Fibroblast of villous mesenchyme (primary cell): ENCODE data around the gene KIF2A. TPM values are rescaled to one million over a fixed set of nuclear protein-coding genes. Genes with fewer than 3 reads are reported as not detected.
A peak's percentile ranks its signal among the peaks of the same experiment; 100 is the strongest.

Experiments
- DNase-seq: peaks from one replicate; pipeline ENCODE4 v3.0.0-alpha.2; 2010; ENCODE audit warnings: low read depth
- H3K4me3 ChIP-seq: 2 replicates; pipeline ENCODE4 v1.5.1; 2011; ENCODE audit warnings: low read depth, mild to moderate bottlenecking, low read length
- total RNA-seq: library from RNA; depleted of rRNA; stranded (reverse); fragments of >200 nt; gene quantifications from 2 replicates; pipeline ENCODE4 v1.2.3, GENCODE V29; 2012
- TF ChIP-seq, protein P1 (sequence below): IDR thresholded peaks from 2 replicates; pipeline ENCODE4 v1.5.1; 2012; ENCODE audit warnings: low read depth, mild to moderate bottlenecking, low read length; ENCODE audit not compliant: insufficient read depth

The KIF2A gene
- total RNA-seq, 1 donor: 69.1 TPM

DNA sequence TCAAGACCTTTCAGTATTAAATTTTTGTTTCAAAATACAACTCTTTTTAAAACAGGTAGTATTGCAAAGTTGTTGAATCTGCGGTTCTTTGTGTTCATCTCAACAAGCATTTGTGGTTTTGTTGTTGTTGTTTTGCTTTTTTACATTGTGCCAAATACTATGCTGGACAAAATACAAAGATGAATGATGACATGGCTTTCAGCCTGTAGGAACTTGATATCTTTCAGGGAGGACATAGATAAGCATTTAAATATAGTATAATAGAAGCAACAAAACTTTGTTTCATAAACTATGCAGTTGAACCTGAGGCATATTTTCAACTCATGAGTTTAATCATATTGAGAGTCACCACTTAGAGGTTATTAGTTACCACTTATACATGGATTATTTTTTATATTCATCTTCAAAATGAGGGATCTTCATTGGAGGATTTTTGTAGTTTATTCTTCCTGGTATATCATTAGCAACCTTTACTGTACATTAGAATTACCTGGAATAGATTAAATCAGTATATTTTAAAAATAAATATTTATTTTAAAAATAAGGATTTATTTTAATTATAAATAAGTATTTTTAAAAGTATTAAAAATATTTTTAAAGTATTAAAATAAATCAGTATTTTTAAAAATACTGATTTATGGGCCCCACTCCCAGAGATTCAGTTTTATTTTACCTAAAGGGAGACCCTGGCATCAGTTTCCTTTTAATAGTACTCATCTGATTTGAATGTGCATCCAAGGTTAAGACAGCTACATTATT lies 42.9 kb downstream of the KIF2A start:
- TF ChIP-seq, protein P1, sequence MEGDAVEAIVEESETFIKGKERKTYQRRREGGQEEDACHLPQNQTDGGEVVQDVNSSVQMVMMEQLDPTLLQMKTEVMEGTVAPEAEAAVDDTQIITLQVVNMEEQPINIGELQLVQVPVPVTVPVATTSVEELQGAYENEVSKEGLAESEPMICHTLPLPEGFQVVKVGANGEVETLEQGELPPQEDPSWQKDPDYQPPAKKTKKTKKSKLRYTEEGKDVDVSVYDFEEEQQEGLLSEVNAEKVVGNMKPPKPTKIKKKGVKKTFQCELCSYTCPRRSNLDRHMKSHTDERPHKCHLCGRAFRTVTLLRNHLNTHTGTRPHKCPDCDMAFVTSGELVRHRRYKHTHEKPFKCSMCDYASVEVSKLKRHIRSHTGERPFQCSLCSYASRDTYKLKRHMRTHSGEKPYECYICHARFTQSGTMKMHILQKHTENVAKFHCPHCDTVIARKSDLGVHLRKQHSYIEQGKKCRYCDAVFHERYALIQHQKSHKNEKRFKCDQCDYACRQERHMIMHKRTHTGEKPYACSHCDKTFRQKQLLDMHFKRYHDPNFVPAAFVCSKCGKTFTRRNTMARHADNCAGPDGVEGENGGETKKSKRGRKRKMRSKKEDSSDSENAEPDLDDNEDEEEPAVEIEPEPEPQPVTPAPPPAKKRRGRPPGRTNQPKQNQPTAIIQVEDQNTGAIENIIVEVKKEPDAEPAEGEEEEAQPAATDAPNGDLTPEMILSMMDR: no peak
- no peak overlapping the region for H3K4me3 ChIP-seq
- no peak for DNase-seq

DNA sequence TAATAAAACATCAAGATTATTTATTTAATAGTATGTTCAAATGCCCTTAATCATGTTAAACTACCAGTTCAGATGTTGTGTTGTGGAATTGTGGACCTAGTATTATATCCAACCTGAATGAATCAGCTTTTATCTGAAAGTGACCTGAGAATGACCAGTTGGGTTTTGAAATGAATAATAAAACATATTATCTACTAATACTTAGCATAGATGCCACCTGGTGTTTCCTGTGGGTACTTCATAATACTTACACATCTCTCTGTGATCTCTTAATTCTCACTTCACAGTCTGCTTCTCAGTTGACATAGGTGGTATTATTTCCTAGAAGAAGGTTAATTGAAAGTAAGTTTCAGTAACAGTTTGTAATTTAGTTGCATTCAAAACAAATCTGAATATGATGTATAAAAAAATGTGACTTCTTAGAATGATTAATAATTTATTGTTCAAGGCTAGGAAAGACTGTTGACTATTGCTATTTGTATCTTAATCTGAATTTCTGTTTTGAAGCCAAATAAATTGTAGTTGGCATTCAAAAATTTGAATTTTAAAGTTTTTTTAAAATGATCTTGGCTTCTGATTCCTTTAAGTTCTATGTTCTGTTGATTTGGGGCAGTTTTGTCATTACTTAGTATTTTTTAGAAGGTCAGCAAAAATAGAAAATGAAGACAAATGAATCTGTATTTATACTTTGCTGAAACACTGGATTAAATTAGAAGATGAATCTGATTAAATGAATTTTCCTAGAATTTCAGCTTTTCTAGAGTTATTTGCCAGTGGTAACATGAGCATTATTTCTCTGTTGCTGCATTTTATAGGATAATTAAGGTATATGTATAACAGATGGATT lies 48.2 kb downstream of the KIF2A start:
- TF ChIP-seq, protein P1: peak; percentile 52
- no peak overlapping the region for H3K4me3 ChIP-seq
- DNase-seq: peak; percentile 67

DNA sequence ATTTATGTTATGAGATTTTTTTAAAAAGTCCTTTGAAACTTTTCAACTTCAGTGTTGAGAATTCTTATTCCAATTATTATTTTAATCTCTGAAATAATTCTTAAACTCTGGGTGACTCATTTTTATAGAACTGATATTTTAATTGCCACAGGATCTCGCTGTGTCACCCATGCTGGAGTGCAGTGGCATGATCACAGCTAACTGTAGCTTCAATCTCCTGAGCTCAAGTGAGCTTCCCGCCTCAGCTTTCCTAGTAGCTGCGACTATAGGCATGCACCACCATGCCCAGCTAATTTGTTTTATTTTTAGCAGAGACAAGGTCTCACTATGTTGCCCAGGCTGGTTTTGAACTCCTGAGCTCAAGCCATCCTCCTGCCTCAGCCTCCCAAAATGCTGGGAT lies 56.7 kb downstream of the KIF2A start:
- TF ChIP-seq, protein P1: no peak
- DNase-seq: no peak
- H3K4me3 ChIP-seq: no peak overlapping the region

DNA sequence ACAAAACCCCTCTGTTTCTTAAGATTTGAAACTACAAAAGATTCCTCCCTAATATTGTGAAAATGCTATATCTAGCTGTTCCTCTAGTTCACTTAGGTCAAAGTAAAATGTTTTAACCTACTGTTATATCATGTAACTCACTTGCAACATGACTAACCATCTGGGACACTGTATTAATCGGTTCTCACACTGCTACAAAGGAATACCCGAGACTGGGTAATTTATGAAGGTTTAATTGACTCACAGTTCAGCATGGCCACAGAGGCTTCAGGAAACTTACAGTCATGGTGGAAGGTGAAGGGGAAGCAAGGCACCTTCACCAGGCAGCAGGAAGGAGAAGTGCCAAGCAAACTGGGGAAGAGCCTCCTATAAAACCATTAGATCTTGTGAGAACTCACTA lies 63.0 kb downstream of the KIF2A start:
- DNase-seq: no peak
- H3K4me3 ChIP-seq: no peak overlapping the region
- TF ChIP-seq, protein P1: no peak

DNA sequence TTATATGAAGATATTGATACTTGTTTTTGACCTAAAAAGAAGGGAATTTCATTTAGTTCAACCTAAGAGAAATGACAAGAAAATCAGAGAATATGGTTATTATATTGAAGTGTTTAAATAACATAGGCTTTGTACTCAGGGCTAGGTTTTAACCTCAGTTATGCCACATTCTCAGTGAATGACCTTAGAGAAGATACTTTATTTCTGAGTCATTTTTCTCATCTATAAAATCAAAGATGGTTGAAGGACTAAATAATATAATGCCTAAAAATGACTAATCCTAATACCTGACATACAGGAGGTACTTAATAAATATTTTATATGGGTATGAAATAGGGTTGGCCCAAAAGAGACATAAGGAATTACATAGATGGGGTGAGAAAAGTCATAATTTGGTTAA lies 65.4 kb downstream of the KIF2A start:
- no peak for DNase-seq
- TF ChIP-seq, protein P1: no peak
- H3K4me3 ChIP-seq: no peak overlapping the region

DNA sequence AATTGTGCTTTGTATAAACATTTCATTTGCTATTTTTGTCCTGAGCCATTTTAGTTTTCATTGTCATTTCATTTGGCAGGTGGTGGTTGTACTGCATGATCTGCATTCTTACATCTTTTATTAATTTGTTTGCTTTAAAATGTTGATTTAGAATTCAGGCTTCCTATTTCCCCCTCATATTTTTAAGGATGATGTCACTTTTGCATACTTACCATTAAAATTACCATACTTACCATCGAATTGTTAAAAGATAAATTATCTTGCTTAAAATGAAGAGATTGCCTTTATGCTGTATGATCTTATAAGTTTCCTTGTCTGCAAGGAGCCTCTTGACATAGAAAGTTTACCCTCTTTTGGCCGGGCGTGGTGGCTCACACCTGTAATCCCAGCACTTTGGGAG lies 66.6 kb downstream of the KIF2A start:
- H3K4me3 ChIP-seq: no peak overlapping the region
- TF ChIP-seq, protein P1: no peak
- DNase-seq: no peak
